KMS-11 (cell line): ENCODE results near the gene POLR3E.

Experiments used
- H2AFZ ChIP-seq: fragments of 200-600 bp; sonication (generic); 2 replicates; pipeline ENCODE4 v1.6.1; 2016; ENCODE audit warnings: antibody characterized with exemption, mixed run types, low read depth
- H3K27ac ChIP-seq: fragments of 200-600 bp; sonication (generic); 2 replicates; pipeline ENCODE4 v1.6.1; 2016; ENCODE audit warnings: mild to moderate bottlenecking, mixed run types
- H3K27me3 ChIP-seq: fragments of 200-600 bp; sonication (generic); 2 replicates; pipeline ENCODE4 v1.6.1; 2017; ENCODE audit warnings: mild to moderate bottlenecking, low read depth, mixed run types, moderate library complexity; ENCODE audit not compliant: insufficient read depth
- H3K36me3 ChIP-seq: fragments of 200-600 bp; sonication (generic); 2 replicates; pipeline ENCODE4 v1.6.1; 2017; ENCODE audit warnings: mild to moderate bottlenecking, mixed run types; ENCODE audit not compliant: insufficient read depth
- H3K4me1 ChIP-seq: fragments of 200-600 bp; sonication (generic); 2 replicates; pipeline ENCODE4 v1.6.1; 2016; ENCODE audit warnings: mild to moderate bottlenecking, low read depth, mixed run types; ENCODE audit not compliant: poor library complexity, severe bottlenecking
- H3K4me2 ChIP-seq: fragments of 200-600 bp; sonication (generic); 2 replicates; pipeline ENCODE4 v1.7.0; 2016; ENCODE audit warnings: mild to moderate bottlenecking, mixed run types
- H3K4me3 ChIP-seq: fragments of 200-600 bp; sonication (generic); IDR thresholded peaks from 2 replicates; pipeline ENCODE4 v1.6.1; 2017; ENCODE audit warnings: low read depth, low read length, mixed read lengths; ENCODE audit not compliant: insufficient read depth
- H3K79me2 ChIP-seq: fragments of 200-600 bp; sonication (generic); 2 replicates; pipeline ENCODE4 v1.6.1; 2016; ENCODE audit warnings: low read depth, mixed run types; ENCODE audit not compliant: insufficient read depth
- H3K9ac ChIP-seq: fragments of 200-600 bp; sonication (generic); 2 replicates; pipeline ENCODE4 v1.6.1; 2016; ENCODE audit warnings: mild to moderate bottlenecking, mixed run types
- H4K20me1 ChIP-seq: fragments of 200-600 bp; sonication (generic); 2 replicates; pipeline ENCODE4 v1.6.1; 2016; ENCODE audit warnings: mild to moderate bottlenecking, mixed run types; ENCODE audit not compliant: insufficient read depth
- CTCF ChIP-seq: fragments of 200-600 bp; sonication (generic); conservative IDR thresholded peaks from 2 replicates; pipeline ENCODE4 v1.6.1; 2017; ENCODE audit warnings: low read depth, mild to moderate bottlenecking, antibody characterized with exemption, low read length, moderate library complexity, mixed read lengths

POLR3E gene

GRCh38 chr16:22325598-22326368 lies 28.6 kb downstream of the POLR3E start:
- no peaks in the 10 kb centered on the region for H4K20me1 ChIP-seq
- no peak overlapping the region for H3K4me2 ChIP-seq
- H3K36me3 ChIP-seq, result peaks cover 8% of the 10 kb centered on the region; the same call in 1 of the 2 replicates
- no peak overlapping the region for H3K4me3 ChIP-seq
- no peak overlapping the region for H3K27ac ChIP-seq
- H3K79me2 ChIP-seq, result no peaks in the 10 kb centered on the region; the same call in 1 of the 2 replicates
- no peak overlapping the region for H2AFZ ChIP-seq
- no peaks in the 10 kb centered on the region for H3K4me1 ChIP-seq
- no peak for TF ChIP-seq CTCF
- H3K27me3 ChIP-seq, result no peaks in the 10 kb centered on the region
- H3K9ac ChIP-seq, result no peak overlapping the region

GRCh38 chr16:22326369-22326652 lies 29.1 kb downstream of the POLR3E start:
- Histone ChIP-seq H4K20me1 (no peaks in the 10 kb centered on the region), H3K4me1 (no peaks in the 10 kb centered on the region), H3K4me2 (no peak overlapping the region), H3K79me2 (no peaks in the 10 kb centered on the region; the same call in 1 of the 2 replicates), H3K9ac (no peak overlapping the region), H3K36me3 (peaks cover 8% of the 10 kb centered on the region; the same call in 1 of the 2 replicates), H3K27me3 (no peaks in the 10 kb centered on the region), H3K27ac (no peak overlapping the region), H2AFZ (no peak overlapping the region), H3K4me3 (no peak overlapping the region)
- no peak for TF ChIP-seq CTCF

GRCh38 chr16:22326771-22327445 lies 29.7 kb downstream of the POLR3E start:
- Histone ChIP-seq H3K9ac (no peak overlapping the region), H3K27ac (no peak overlapping the region), H4K20me1 (no peaks in the 10 kb centered on the region), H3K36me3 (peaks cover 8% of the 10 kb centered on the region; the same call in 1 of the 2 replicates), H3K27me3 (no peaks in the 10 kb centered on the region), H3K4me3 (no peak overlapping the region), H3K79me2 (no peaks in the 10 kb centered on the region; the same call in 1 of the 2 replicates), H3K4me2 (no peak overlapping the region), H2AFZ (no peak overlapping the region), H3K4me1 (no peaks in the 10 kb centered on the region)
- TF ChIP-seq CTCF, result no peak

GRCh38 chr16:22327446-22327775 lies 30.2 kb downstream of the POLR3E start:
- no peaks in the 10 kb centered on the region for H3K27me3 ChIP-seq
- no peaks in the 10 kb centered on the region for H3K4me1 ChIP-seq
- H2AFZ ChIP-seq, result no peak overlapping the region
- TF ChIP-seq CTCF, result no peak
- no peaks in the 10 kb centered on the region for H3K79me2 ChIP-seq
- no peak overlapping the region for H3K4me3 ChIP-seq
- no peak overlapping the region for H3K27ac ChIP-seq
- no peak overlapping the region for H3K9ac ChIP-seq
- H4K20me1 ChIP-seq, result no peaks in the 10 kb centered on the region
- H3K4me2 ChIP-seq, result no peak overlapping the region
- H3K36me3 ChIP-seq, result peaks cover 8% of the 10 kb centered on the region; the same call in 1 of the 2 replicates
